ENCODE measurements around the gene ELAVL3. TPM values are rescaled to one million over a fixed set of nuclear protein-coding genes. Genes with fewer than 3 reads are reported as not detected.

ELAVL3 gene
- total and polyA plus RNA-seq, 3 donors from 2014 or later: 0.74 to 7.5 (median 6.1) TPM

DNA sequence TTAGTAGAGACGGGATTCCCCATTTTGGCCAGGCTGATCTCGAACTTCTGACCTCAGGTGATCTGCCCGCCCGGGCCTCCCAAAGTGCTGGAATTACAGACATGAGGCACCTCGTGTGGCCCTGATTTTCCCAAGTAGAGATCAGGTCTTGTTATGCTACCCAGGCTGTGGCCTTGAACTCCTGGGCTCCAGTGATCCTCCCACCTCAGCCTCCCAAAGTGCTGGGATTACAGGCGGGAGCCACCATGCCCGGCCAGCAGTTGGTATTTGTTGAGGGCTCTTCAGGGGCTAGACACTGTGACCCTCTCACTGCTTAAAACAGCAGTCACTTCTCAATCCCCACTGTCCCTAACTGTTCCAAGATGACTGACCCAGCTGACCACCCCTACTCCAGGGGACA is 8.5 kb upstream of the ELAVL3 start:
- WGBS, 2 donors: 83 to 98% methylated on average over 7 of the region's 7 CpGs
- no peaks in the 10 kb centered on the region for H3K36me3 ChIP-seq (ENCODE audit: low read depth, missing control alignments)
- H3K27ac ChIP-seq: no peak overlapping the region
- H3K4me3 ChIP-seq: no peak overlapping the region
- TF ChIP-seq POLR2A (IDR thresholded peaks at IDR 0.05): no peak
- TF ChIP-seq, protein P1, sequence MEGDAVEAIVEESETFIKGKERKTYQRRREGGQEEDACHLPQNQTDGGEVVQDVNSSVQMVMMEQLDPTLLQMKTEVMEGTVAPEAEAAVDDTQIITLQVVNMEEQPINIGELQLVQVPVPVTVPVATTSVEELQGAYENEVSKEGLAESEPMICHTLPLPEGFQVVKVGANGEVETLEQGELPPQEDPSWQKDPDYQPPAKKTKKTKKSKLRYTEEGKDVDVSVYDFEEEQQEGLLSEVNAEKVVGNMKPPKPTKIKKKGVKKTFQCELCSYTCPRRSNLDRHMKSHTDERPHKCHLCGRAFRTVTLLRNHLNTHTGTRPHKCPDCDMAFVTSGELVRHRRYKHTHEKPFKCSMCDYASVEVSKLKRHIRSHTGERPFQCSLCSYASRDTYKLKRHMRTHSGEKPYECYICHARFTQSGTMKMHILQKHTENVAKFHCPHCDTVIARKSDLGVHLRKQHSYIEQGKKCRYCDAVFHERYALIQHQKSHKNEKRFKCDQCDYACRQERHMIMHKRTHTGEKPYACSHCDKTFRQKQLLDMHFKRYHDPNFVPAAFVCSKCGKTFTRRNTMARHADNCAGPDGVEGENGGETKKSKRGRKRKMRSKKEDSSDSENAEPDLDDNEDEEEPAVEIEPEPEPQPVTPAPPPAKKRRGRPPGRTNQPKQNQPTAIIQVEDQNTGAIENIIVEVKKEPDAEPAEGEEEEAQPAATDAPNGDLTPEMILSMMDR (IDR thresholded peaks at IDR 0.05): no peak
- H3K9me3 ChIP-seq: no peaks in the 10 kb centered on the region
- H3K27me3 ChIP-seq: no peaks in the 10 kb centered on the region
- no peak for DNase-seq
- no peaks in the 10 kb centered on the region for H3K4me1 ChIP-seq
- intact Hi-C loops (cut with DNase I; ENCODE audit: low total_unique reads): no loop called here

DNA sequence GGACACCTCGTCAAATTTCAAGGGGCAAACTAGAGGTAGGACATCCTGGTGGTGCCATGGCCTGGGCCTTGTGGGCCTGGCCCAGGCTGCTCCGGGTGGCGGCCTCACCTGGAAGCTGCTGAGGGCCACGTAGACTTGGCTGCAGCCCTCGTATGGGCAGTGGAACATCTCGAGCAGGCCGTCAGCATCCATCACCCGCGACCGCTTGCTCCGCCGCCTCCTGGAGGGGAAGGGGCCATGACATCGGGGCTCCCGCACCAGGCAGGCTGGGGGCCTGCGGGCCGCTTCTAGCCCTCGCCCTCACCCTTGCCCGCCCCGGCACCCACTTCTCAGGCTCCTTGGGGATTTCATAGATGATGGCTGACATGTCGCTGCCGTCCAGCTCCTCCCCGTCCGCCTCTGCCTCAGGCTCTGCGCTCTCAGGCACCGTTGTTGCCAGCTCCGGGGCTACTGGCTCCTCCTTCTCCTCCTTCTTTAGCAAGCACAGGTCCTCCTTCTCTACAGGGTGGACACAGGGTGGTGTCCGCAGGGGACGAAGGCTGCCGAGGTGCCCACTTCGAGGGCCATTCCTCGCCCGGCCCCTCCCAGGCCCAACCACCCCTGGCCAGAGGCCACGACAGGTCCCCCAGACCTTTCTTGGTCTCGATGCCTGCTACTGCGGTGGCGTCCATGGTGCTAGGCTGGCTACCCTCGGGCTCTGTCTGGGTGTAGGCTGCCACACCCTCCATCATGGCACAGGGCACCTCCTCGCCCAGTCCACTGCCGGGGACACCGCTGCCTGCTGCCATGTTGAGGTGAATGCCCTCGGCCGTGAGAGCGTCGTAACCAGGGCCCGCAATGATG is 6.0 kb upstream of the ELAVL3 start:
- H3K4me1 ChIP-seq: peaks cover 14% of the 10 kb centered on the region
- no peak for DNase-seq
- H3K9me3 ChIP-seq: no peaks in the 10 kb centered on the region
- H3K36me3 ChIP-seq (ENCODE audit: low read depth, missing control alignments): no peaks in the 10 kb centered on the region
- no peaks in the 10 kb centered on the region for H3K27me3 ChIP-seq
- H3K4me3 ChIP-seq: no peak overlapping the region
- TF ChIP-seq POLR2A (IDR thresholded peaks at IDR 0.05): no peak
- TF ChIP-seq, protein P1 (IDR thresholded peaks at IDR 0.05): no peak
- intact Hi-C loops (cut with DNase I; ENCODE audit: low total_unique reads): no loop called here
- H3K27ac ChIP-seq: no peak overlapping the region
- WGBS, 2 donors: 93 to 94% methylated on average over 11 to 44 of the region's 45 CpGs

DNA sequence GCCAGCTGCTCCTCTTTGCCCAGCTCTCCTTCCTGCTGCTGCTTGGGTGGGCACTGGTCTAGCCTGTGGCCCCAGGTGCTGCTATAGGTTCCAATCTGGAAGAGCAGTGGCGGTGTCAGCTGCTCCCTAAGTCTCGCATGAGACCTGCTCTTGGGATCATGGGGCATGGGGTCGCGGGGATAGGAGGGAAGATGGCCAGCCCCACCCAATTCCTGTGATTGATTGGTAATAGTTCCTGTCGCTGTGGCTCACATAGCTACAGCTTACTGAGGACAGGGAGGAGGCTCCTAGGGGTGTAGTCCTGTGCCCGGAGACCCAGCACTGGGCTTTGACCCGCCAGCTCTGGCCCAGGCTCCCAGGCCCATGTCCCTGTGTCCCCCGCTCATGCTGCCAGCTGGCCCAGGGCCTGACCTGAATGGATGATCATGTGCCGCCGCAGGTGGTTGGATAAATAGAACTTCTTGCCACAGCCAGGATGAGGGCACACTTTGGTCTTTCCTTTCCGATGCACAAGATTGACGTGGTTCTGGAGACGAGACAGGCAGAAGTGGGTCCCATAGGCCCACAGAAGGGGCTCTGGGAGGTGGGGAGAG is 4.5 kb upstream of the ELAVL3 start:
- Histone ChIP-seq H3K36me3 (ENCODE audit: low read depth, missing control alignments) (no peaks in the 10 kb centered on the region), H3K27me3 (no peaks in the 10 kb centered on the region), H3K9me3 (no peaks in the 10 kb centered on the region), H3K4me3 (no peak overlapping the region), H3K27ac (no peak overlapping the region), H3K4me1 (peaks cover 16% of the 10 kb centered on the region)
- no peak for DNase-seq
- WGBS, 2 donors: 88 to 92% methylated on average over 13 of the region's 13 CpGs
- TF ChIP-seq POLR2A (IDR thresholded peaks at IDR 0.05): no peak
- TF ChIP-seq, protein P1 (IDR thresholded peaks at IDR 0.05): no peak
- intact Hi-C loops (cut with DNase I; ENCODE audit: low total_unique reads): no loop called here

DNA sequence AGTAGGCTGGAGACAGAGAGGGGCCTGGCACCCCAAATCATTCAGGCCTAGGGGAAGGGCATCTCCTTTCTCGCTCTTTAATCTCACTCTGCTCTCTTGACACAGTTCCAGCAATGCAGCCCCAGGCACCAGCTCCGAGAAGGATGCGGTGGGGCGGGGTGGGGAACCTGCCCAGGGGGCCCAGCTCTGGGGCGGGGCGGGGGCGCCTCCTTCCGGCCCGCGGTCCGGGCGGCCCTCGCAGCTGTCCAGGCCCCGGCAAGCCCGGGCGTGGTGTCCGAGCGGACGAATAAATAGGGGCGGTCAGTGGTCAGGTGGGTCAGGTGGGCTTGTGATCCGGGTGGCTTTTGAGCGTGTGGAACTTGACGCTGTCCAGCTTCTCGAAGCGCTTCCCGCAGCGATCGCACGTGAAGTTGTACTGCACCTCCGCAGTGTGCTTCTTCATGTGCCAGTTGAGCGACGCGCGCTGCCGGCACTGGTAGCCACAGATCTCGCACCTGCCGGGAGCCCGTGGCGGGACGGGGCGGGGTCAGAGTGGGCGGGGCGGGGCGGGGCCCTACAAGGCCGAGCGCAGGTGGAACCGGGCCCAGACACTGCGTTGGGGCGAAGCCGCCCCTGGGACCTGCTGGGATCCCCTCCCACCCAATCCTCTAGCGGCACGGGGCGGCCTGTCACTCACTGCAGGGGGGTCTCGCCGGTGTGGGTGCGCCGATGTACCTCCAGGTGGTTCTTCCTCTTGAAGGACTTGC is 2.7 kb upstream of the ELAVL3 start:
- Histone ChIP-seq H3K9me3 (no peaks in the 10 kb centered on the region), H3K4me1 (peaks cover 16% of the 10 kb centered on the region), H3K4me3 (peak overlapping the region in 1 of 2 donors; percentile 18), H3K36me3 (ENCODE audit: low read depth, missing control alignments) (no peaks in the 10 kb centered on the region), H3K27me3 (no peaks in the 10 kb centered on the region), H3K27ac (no peak overlapping the region)
- intact Hi-C loops (cut with DNase I; ENCODE audit: low total_unique reads): no loop called here
- WGBS, 2 donors: 63 to 79% methylated on average over 27 to 54 of the region's 57 CpGs
- DNase-seq: no peak
- no peak for TF ChIP-seq POLR2A (IDR thresholded peaks at IDR 0.05)
- TF ChIP-seq, protein P1 (IDR thresholded peaks at IDR 0.05): no peak
